Esophagus squamous epithelium (tissue), 4 donors: ENCODE results near the gene RANBP1.

Experiments
- CTCF ChIP-seq, 6 experiments: fragments of 450-650 bp in 4 of 6; fragments of 200-600 bp in 2 of 6; sonication (generic) in 2 of 6; IDR thresholded peaks; one replicate each; pipeline ENCODE4 v1.5.1; 2016 to 2019; ENCODE audit warnings: antibody characterized with exemption in 6 of 6, mild to moderate bottlenecking in 4 of 6, moderate library complexity in 4 of 6
- POLR2A ChIP-seq, 4 donors: fragments of 450-650 bp; IDR thresholded peaks; one replicate each; pipeline ENCODE4 v1.6.1; 2017; ENCODE audit warnings: antibody characterized with exemption in 4 of 4, mild to moderate bottlenecking in 4 of 4, moderate library complexity in 3 of 4

GRCh38 chr22:20165913-20166312, 50.0 kb downstream of the RANBP1 start:
- TF ChIP-seq POLR2A (IDR thresholded peaks at IDR 0.05) (no peak), CTCF (IDR thresholded peaks at IDR 0.05) (no peak)
